CD8-positive, alpha-beta memory T cell (primary cell): ENCODE measurements around the gene MT4. TPM values are rescaled to one million over a fixed set of nuclear protein-coding genes. Genes with fewer than 3 reads are reported as not detected.

ENCODE experiments used
- CTCF ChIA-PET: fragments of 350-600 bp; sonication (Branson Sonifier 250); formaldehyde crosslinking; loops from one replicate; lab custom pipeline; 2021; ENCODE audit warnings: antibody characterized with exemption; lab: Charles Lee
- POLR2A ChIA-PET: fragments of 350-600 bp; sonication (Branson Sonifier 250); formaldehyde crosslinking; loops from one replicate; lab custom pipeline; 2021; ENCODE audit warnings: antibody characterized with exemption; lab: Charles Lee
- DNase-seq, 5 donors: peaks; one replicate each; pipeline versions ENCODE4 v3.0.0 to v3.0.0-alpha.2; 2020 to 2022; ENCODE audit warnings: mixed read lengths in 1 of 5
- H3K27ac ChIP-seq: one replicate; pipeline ENCODE4 v1.7.0; 2013; ENCODE audit warnings: low read depth, mild to moderate bottlenecking, low read length, moderate library complexity
- H3K27me3 ChIP-seq: 2 replicates; pipeline ENCODE4 v1.7.0; 2013; ENCODE audit warnings: low read length, mild to moderate bottlenecking; ENCODE audit not compliant: insufficient read depth, poor library complexity, severe bottlenecking
- H3K36me3 ChIP-seq: 2 replicates; pipeline ENCODE4 v1.7.0; 2013; ENCODE audit warnings: mild to moderate bottlenecking, low read length, moderate library complexity; ENCODE audit not compliant: insufficient read depth
- H3K4me1 ChIP-seq: 2 replicates; pipeline ENCODE4 v1.7.0; 2013; ENCODE audit warnings: mild to moderate bottlenecking, low read length, moderate library complexity; ENCODE audit not compliant: insufficient read depth
- H3K4me3 ChIP-seq: 2 replicates; pipeline ENCODE4 v1.7.0; 2013; ENCODE audit warnings: mild to moderate bottlenecking, low read length
- H3K9me3 ChIP-seq: 2 replicates; pipeline ENCODE4 v1.7.0; 2013; ENCODE audit warnings: mild to moderate bottlenecking, low read length
- H3K27ac Mint-ChIP-seq, 8 donors: one replicate each; pipeline ENCODE4 v1.8.0; 2020 to 2021; ENCODE audit warnings: mixed read lengths in 8 of 8, mild to moderate bottlenecking in 6 of 8, inconsistent platforms in 3 of 8, moderate library complexity in 3 of 8
- H3K27me3 Mint-ChIP-seq, 2 donors: one replicate each; pipeline ENCODE4 v1.8.0; 2020 to 2021; ENCODE audit warnings: mixed read lengths in 2 of 2, mild to moderate bottlenecking in 1 of 2, moderate library complexity in 1 of 2
- H3K36me3 Mint-ChIP-seq, 3 donors: one replicate each; pipeline ENCODE4 v1.8.0; 2020 to 2021; ENCODE audit warnings: mixed read lengths in 3 of 3, inconsistent platforms in 1 of 3, mild to moderate bottlenecking in 1 of 3
- H3K4me1 Mint-ChIP-seq, 3 donors: one replicate each; pipeline ENCODE4 v1.8.0; 2020 to 2021; ENCODE audit warnings: mixed read lengths in 3 of 3, inconsistent platforms in 1 of 3, mild to moderate bottlenecking in 1 of 3
- H3K4me3 Mint-ChIP-seq, 7 donors: one replicate each; pipeline ENCODE4 v1.8.0; 2020 to 2021; ENCODE audit warnings: mixed read lengths in 7 of 7, mild to moderate bottlenecking in 6 of 7, moderate library complexity in 4 of 7, inconsistent platforms in 2 of 7
- H3K9me3 Mint-ChIP-seq, 5 donors: one replicate each; pipeline ENCODE4 v1.8.0; 2020 to 2022; ENCODE audit warnings: mixed read lengths in 5 of 5, mild to moderate bottlenecking in 3 of 5, moderate library complexity in 2 of 5, inconsistent platforms in 1 of 5
- polyA plus RNA-seq: library from polyadenylated mRNA; unstranded; fragments of 300-500 nt; fragmentation: Illumina TruSeq; gene quantifications from one replicate; pipeline ENCODE4 v1.2.3, GENCODE V29; 2021
- total RNA-seq, 2 experiments: library from RNA; stranded (reverse); gene quantifications; one replicate each; pipeline ENCODE4 v1.2.3, GENCODE V29; 2021

Gene MT4
- total and polyA plus RNA-seq, 3 experiments from 2014 or later: not detected

DNA sequence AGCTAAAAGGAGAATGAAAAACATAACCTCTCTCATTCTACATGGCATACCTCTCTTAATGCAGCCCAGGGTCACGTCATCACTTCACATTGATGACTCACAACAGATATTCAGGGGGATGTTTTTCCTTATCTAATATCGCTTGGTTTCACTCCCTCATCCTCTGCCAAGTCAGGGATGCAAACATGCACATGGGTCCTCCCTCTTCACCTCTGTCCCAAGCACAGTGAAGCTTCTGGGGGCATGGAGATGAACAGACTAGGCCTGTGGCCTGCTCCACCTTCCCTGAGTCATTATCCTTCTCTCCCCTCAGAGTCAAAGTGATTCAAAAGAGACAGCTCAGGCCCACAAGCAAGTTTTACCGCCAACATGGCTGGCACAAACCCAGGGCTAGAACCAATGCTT, 41.2 kb downstream of the MT4 start:
- POLR2A ChIA-PET: no interaction called here
- H3K9me3 Mint-ChIP-seq: no peaks in the 10 kb centered on the region
- peaks cover 2% of the 10 kb centered on the region in 2 donors for H3K27me3 Mint-ChIP-seq
- DNase-seq: no peak
- Histone ChIP-seq H3K36me3 (no peaks in the 10 kb centered on the region), H3K27ac (no peak overlapping the region), H3K4me1 (peaks cover 34% of the 10 kb centered on the region), H3K4me3 (no peak overlapping the region), H3K27me3 (no peaks in the 10 kb centered on the region), H3K9me3 (no peaks in the 10 kb centered on the region)
- H3K36me3 Mint-ChIP-seq: peaks cover 0 to 8% (median 0%) of the 10 kb centered on the region in 3 donors
- peak overlapping the region in 3 of 7 donors; percentile 43 to 81 (median 59) for H3K4me3 Mint-ChIP-seq
- CTCF ChIA-PET: interaction anchor here (1.6 to 6.5 kb wide), 4 partner anchors 19 to 96 kb away, joined by 4 to 29 read pairs (median 8); partner anchors contain the start of gene MT1E
- peak overlapping the region in 7 of 8 donors; percentile 7 to 98 (median 92) for H3K27ac Mint-ChIP-seq
- H3K4me1 Mint-ChIP-seq: peaks cover 40 to 44% (median 40%) of the 10 kb centered on the region in 3 donors

DNA sequence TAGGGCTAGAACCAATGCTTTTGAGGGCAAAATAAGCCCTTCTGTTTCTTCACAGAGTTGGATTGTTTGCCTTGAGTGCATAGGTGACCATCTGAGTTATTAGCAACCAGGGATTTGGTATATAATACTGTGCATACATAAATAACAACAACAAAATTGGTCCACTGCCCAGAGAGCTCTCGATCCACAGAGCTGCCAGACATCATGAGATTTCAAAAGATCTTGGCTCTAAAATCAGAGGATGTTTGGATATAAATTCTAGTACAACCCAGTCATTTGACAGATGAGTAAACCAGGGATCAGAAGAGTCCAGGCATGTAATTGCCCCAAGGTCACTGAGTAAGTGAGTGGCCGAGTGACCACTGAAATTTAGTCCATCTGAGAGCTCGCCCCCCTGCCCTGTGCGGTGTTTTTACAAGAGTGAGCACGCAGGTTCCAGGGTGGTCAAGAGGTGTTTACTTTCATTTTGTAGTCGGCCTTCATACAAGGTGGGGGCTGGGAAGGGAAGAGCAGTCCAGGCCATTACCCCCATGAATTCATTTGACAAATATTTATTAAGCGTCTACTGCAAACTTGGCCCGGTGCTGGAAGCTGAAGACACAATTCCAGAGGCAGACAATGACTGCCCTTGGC, 41.7 kb downstream of the MT4 start:
- Histone ChIP-seq H3K27ac (no peak overlapping the region), H3K36me3 (no peaks in the 10 kb centered on the region), H3K9me3 (no peaks in the 10 kb centered on the region), H3K27me3 (no peaks in the 10 kb centered on the region), H3K4me3 (no peak overlapping the region), H3K4me1 (peaks cover 39% of the 10 kb centered on the region)
- H3K27me3 Mint-ChIP-seq: peaks cover 0 to 2% of the 10 kb centered on the region in 2 donors
- peaks cover 0 to 8% (median 0%) of the 10 kb centered on the region in 3 donors for H3K36me3 Mint-ChIP-seq
- H3K4me1 Mint-ChIP-seq: peaks cover 46 to 50% (median 46%) of the 10 kb centered on the region in 3 donors
- H3K4me3 Mint-ChIP-seq: peak overlapping the region; percentile 49 to 98 (median 81)
- H3K9me3 Mint-ChIP-seq: no peaks in the 10 kb centered on the region
- CTCF ChIA-PET: interaction anchor here (1.6 to 6.5 kb wide), 3 partner anchors 19 to 95 kb away, joined by 4 to 29 read pairs (median 10); partner anchors contain the start of gene MT1E
- POLR2A ChIA-PET: interaction anchor here (1.8 kb wide), 1 partner anchor 76 kb away, joined by 6 read pairs; the partner anchor contains the start of gene MT1X
- no peak for DNase-seq
- peak overlapping the region; percentile 85 to 98 (median 92) for H3K27ac Mint-ChIP-seq

DNA sequence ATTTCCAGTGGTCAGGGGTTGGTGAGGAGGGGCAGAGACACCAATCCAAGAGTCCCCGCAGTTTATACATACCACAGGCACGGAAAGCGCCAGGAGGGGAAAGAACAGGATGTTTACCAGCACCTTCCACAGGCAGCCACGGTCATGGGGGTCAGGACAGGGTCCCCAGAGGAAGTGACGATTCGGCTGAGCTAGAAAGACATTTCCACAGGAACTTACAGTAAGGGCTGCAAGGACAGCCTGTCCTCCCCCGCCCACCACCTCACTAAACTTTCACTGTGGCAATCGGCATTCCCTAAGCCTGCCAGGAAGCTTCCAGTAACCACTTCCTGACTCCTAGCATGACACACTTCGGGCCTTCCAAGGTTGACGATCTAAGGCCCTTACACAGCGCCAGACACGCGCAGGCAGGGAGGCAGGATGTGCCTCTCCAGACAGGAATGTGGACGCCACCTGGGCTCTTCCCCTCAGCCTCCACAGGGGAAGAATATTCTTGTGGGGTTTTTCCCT, 42.3 kb downstream of the MT4 start:
- no peak overlapping the region for H3K4me3 ChIP-seq
- DNase-seq: peak in 3 of 5 donors; percentile 32 to 51 (median 36)
- no peak overlapping the region for H3K27ac ChIP-seq
- no peaks in the 10 kb centered on the region for H3K36me3 ChIP-seq
- H3K27me3 ChIP-seq: no peaks in the 10 kb centered on the region
- H3K4me3 Mint-ChIP-seq: peak overlapping the region; percentile 49 to 98 (median 89)
- peak overlapping the region; percentile 85 to 98 (median 92) for H3K27ac Mint-ChIP-seq
- H3K27me3 Mint-ChIP-seq: peaks cover 0 to 2% of the 10 kb centered on the region in 2 donors
- peaks cover 39% of the 10 kb centered on the region for H3K4me1 ChIP-seq
- ChIA-PET CTCF (interaction anchor here (1.6 to 6.5 kb wide), 5 partner anchors 18 to 94 kb away, joined by 4 to 29 read pairs (median 6); partner anchors contain the start of gene MT1E), POLR2A (interaction anchor here (1.8 kb wide), 1 partner anchor 75 kb away, joined by 6 read pairs; the partner anchor contains the start of gene MT1X)
- H3K4me1 Mint-ChIP-seq: peaks cover 46 to 51% (median 48%) of the 10 kb centered on the region in 3 donors
- no peaks in the 10 kb centered on the region for H3K9me3 Mint-ChIP-seq
- H3K9me3 ChIP-seq: no peaks in the 10 kb centered on the region
- H3K36me3 Mint-ChIP-seq: peaks cover 0 to 8% (median 0%) of the 10 kb centered on the region in 3 donors

DNA sequence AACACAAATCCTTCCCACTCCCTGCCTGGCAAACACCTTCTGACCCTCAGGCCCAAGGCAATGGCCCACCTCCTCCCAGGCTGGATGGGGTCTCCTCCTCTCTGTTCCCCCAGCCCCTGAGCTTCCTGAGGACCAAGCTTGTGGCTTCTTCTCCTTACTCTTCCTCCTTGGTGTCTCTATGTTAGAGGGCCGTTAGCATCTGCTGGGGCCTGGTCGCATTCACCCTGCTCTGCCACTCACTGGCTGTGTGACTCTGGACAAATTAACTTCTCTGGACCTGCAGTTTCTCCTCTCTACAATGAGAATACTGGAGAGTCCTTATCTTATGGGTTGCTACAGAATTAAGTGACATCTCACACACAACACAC, 42.8 kb downstream of the MT4 start:
- ChIA-PET POLR2A (interaction anchor here (1.3 to 1.8 kb wide), 2 partner anchors 75 to 101 kb away, joined by 3 to 6 read pairs; partner anchors contain the start of gene MT1X), CTCF (interaction anchor here (1.7 to 6.5 kb wide), 4 partner anchors 18 to 94 kb away, joined by 4 to 29 read pairs (median 8); partner anchors contain the start of gene MT1E)
- Mint-ChIP-seq H3K9me3 (no peaks in the 10 kb centered on the region), H3K36me3 (peaks cover 0 to 8% (median 0%) of the 10 kb centered on the region in 3 donors), H3K4me3 (peak overlapping the region; percentile 76 to 98 (median 95)), H3K4me1 (peaks cover 46 to 51% (median 48%) of the 10 kb centered on the region in 3 donors), H3K27ac (peak overlapping the region; percentile 27 to 98 (median 92)), H3K27me3 (peaks cover 0 to 2% of the 10 kb centered on the region in 2 donors)
- Histone ChIP-seq H3K9me3 (no peaks in the 10 kb centered on the region), H3K4me1 (peaks cover 39% of the 10 kb centered on the region), H3K4me3 (peak overlapping the region; percentile 98), H3K36me3 (no peaks in the 10 kb centered on the region), H3K27me3 (no peaks in the 10 kb centered on the region), H3K27ac (peak overlapping the region; percentile 64)
- no peak for DNase-seq

DNA sequence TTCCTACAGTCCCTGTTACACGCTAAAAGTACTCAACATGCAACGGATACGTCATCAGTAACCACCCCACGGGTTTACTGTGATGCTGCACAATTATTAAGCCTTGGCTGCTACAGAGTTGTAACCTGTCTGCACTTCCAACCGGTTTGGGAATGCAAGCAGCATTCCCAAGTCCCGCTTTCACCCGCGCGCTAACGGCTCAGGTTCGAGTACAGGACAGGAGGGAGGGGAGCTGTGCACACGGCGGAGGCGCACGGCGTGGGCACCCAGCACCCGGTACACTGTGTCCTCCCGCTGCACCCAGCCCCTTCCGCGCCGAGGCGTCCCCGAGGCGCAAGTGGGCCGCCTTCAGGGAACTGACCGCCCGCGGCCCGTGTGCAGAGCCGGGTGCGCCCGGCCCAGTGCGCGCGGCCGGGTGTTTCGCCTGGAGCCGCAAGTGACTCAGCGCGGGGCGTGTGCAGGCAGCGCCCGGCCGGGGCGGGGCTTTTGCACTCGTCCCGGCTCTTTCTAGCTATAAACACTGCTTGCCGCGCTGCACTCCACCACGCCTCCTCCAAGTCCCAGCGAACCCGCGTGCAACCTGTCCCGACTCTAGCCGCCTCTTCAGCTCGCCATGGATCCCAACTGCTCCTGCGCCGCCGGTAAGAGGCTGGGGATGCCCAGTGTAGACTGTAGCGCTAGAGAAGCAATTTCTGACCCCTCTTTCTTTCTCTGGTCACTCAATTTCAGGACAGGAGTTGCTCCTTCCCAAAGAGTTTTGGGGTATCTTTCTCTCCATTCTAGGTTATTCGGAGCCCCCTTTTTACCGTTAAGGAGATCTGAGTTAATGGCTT, 43.4 kb downstream of the MT4 start, which contains the start of gene MT2A:
TSS of gene MT2A (plus strand) at position 542 of the 833 bp plus-strand sequence. CDS start at position 614, 72 bp downstream.
- DNase-seq: peak; percentile 78 to 92 (median 83)
- H3K9me3 ChIP-seq: no peaks in the 10 kb centered on the region
- Mint-ChIP-seq H3K4me1 (peaks cover 46 to 51% (median 48%) of the 10 kb centered on the region in 3 donors), H3K9me3 (no peaks in the 10 kb centered on the region), H3K4me3 (peak within 1 kb of the TSS; percentile 89 to 99 (median 95)), H3K36me3 (peaks cover 0 to 8% (median 0%) of the 10 kb centered on the region in 3 donors), H3K27me3 (peaks cover 0 to 2% of the 10 kb centered on the region in 2 donors), H3K27ac (peak within 1 kb of the TSS; percentile 82 to 98 (median 96))
- ChIA-PET CTCF (interaction anchor here (1.0 to 6.5 kb wide), 5 partner anchors 32 to 261 kb away, joined by 3 to 29 read pairs (median 5); no protein-coding TSS in a partner anchor), POLR2A (interaction anchor here (0.6 to 1.8 kb wide), 7 partner anchors 9 to 100 kb away, joined by 3 to 6 read pairs (median 4); partner anchors contain the start of genes MT1E and MT1X)
- H3K27ac ChIP-seq: peak within 1 kb of the TSS; percentile 64
- H3K4me3 ChIP-seq: peak within 1 kb of the TSS; percentile 98
- H3K27me3 ChIP-seq: no peaks in the 10 kb centered on the region
- H3K36me3 ChIP-seq: no peaks in the 10 kb centered on the region
- H3K4me1 ChIP-seq: peaks cover 39% of the 10 kb centered on the region

DNA sequence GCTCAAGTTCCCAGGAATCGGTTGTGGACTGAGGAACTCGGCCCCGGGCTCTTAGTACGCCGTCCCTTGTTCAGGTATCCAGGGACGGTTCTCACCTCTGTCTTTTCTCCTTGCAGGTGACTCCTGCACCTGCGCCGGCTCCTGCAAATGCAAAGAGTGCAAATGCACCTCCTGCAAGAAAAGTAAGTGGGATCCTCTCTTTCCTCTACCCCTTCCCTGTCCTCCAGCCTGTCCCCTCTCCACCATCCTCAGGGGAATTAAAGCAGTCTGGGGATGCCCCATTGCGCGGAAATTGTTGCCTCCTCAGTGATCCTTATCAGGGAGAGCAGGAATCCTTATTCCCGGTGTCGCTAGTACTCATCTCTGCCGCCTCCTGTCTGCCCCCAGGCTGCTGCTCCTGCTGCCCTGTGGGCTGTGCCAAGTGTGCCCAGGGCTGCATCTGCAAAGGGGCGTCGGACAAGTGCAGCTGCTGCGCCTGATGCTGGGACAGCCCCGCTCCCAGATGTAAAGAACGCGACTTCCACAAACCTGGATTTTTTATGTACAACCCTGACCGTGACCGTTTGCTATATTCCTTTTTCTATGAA, 44.1 kb downstream of the MT4 start:
- Mint-ChIP-seq H3K4me3 (peak overlapping the region; percentile 89 to 99 (median 95)), H3K27ac (peak overlapping the region; percentile 82 to 98 (median 96)), H3K9me3 (no peaks in the 10 kb centered on the region), H3K36me3 (peaks cover 0 to 8% (median 0%) of the 10 kb centered on the region in 3 donors), H3K4me1 (peaks cover 46 to 51% (median 48%) of the 10 kb centered on the region in 3 donors), H3K27me3 (no peaks in the 10 kb centered on the region)
- Histone ChIP-seq H3K4me3 (peak overlapping the region; percentile 98), H3K27me3 (no peaks in the 10 kb centered on the region), H3K36me3 (no peaks in the 10 kb centered on the region), H3K9me3 (no peaks in the 10 kb centered on the region), H3K4me1 (peaks cover 39% of the 10 kb centered on the region), H3K27ac (peak overlapping the region; percentile 52)
- DNase-seq: peak in 1 of 5 donors; percentile 49
- CTCF ChIA-PET: interaction anchor here (0.8 to 6.5 kb wide), 7 partner anchors 8 to 260 kb away, joined by 3 to 29 read pairs (median 5); no protein-coding TSS in a partner anchor
- POLR2A ChIA-PET: interaction anchor here (0.6 to 1.6 kb wide), 7 partner anchors 8 to 99 kb away, joined by 3 to 5 read pairs (median 4); partner anchors contain the start of gene MT1E
